Right atrium auricular region (tissue), 2 donors: ENCODE data around the gene KRT33B. TPM values are rescaled to one million over a fixed set of nuclear protein-coding genes. Genes with fewer than 3 reads are reported as not detected.

ENCODE experiments used
- DNase-seq: peaks from one replicate; pipeline ENCODE4 v3.0.0-alpha.2; 2019; ENCODE audit warnings: low spot score
- H3K27ac ChIP-seq, 2 donors: fragments of 200-600 bp; sonication (generic); 1 replicate in 1 of 2; 2 replicates in 1 of 2; pipeline ENCODE4 v1.5.1; 2016 to 2019
- H3K27me3 ChIP-seq, 2 donors: fragments of 200-600 bp; sonication (generic); one replicate each; pipeline versions ENCODE4 v1.5.1 to v1.6.0; 2017 to 2019
- H3K36me3 ChIP-seq: fragments of 200-600 bp; sonication (generic); one replicate; pipeline ENCODE4 v1.5.1; 2016
- H3K4me1 ChIP-seq, 2 donors: fragments of 200-600 bp; sonication (generic); one replicate each; pipeline versions ENCODE4 v1.5.1 to v1.6.0; 2017 to 2019
- H3K4me3 ChIP-seq, 2 donors: fragments of 200-600 bp; sonication (generic); 1 replicate in 1 of 2; 2 replicates in 1 of 2; pipeline ENCODE4 v1.5.1; 2017 to 2019; ENCODE audit warnings: mild to moderate bottlenecking in 1 of 2, moderate library complexity in 1 of 2
- H3K9me3 ChIP-seq, 2 donors: fragments of 200-600 bp; sonication (generic); one replicate each; pipeline ENCODE4 v1.5.1; 2019
- CTCF ChIP-seq, 2 donors: fragments of 200-600 bp; sonication (generic); IDR thresholded peaks; one replicate each; pipeline ENCODE4 v1.5.1; 2019; ENCODE audit warnings: antibody characterized with exemption in 2 of 2
- total RNA-seq, 2 donors: library from RNA; depleted of rRNA; stranded (reverse); fragments of >200 nt; gene quantifications; one replicate each; pipeline ENCODE4 v1.1.0, GENCODE V29; 2016

Gene KRT33B
- total RNA-seq, 2 donors from 2014 or later = not detected

GRCh38 chr17:41415833-41416335, 46.3 kb upstream of the KRT33B start:
- no peaks in the 10 kb centered on the region for H3K36me3 ChIP-seq
- DNase-seq = no peak
- H3K9me3 ChIP-seq = no peaks in the 10 kb centered on the region
- H3K4me1 ChIP-seq = peaks cover 0 to 9% of the 10 kb centered on the region in 2 donors
- H3K27ac ChIP-seq = no peak overlapping the region
- H3K27me3 ChIP-seq = no peaks in the 10 kb centered on the region
- TF ChIP-seq CTCF (IDR thresholded peaks at IDR 0.05) = no peak
- H3K4me3 ChIP-seq = no peak overlapping the region

DNA sequence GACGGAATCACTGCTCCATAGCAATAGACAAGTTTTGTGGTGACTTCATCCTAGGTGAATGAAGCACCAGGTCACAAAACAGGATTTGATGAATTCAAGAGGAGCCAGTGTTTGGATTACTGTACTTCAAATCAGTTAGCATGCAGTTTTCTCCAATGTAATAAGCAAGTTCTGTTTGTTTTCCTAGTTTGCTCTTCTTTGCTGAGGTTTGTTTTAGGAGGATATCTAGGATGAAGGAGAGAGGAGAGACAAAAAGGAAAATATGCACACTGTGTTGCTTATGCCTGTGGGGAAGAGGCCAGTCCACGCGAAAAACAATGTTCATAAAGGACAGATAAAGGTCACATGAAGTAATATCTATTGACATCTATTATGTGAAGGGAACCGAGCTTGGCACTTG, 45.8 kb upstream of the KRT33B start:
- Histone ChIP-seq H3K4me1 (peaks cover 0 to 9% of the 10 kb centered on the region in 2 donors), H3K4me3 (no peak overlapping the region), H3K9me3 (no peaks in the 10 kb centered on the region), H3K36me3 (no peaks in the 10 kb centered on the region), H3K27me3 (no peaks in the 10 kb centered on the region), H3K27ac (no peak overlapping the region)
- no peak for TF ChIP-seq CTCF (IDR thresholded peaks at IDR 0.05)
- DNase-seq = no peak

DNA sequence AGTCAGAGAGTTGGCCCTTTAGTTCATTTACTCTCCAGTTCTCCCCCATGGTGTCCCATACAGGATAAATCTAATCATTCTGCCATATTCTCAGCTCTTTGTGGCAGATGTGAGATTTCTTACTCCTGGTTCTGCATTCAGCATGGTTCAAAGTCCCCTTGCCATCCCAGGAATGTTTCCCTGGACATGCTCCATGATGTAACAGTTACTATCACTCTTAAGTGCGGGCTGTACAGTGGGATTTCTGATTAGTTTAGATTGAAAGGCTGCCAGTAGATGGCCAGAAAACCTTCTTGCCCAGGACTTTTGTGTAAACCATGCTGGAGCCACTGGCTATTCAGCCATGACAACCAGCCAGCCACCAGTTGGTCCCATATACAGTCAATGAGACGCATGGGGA, 44.4 kb upstream of the KRT33B start:
- H3K4me1 ChIP-seq = peaks cover 0 to 9% of the 10 kb centered on the region in 2 donors
- no peak overlapping the region for H3K4me3 ChIP-seq
- TF ChIP-seq CTCF (IDR thresholded peaks at IDR 0.05) = no peak
- no peaks in the 10 kb centered on the region for H3K36me3 ChIP-seq
- H3K9me3 ChIP-seq = no peaks in the 10 kb centered on the region
- no peak overlapping the region for H3K27ac ChIP-seq
- no peak for DNase-seq
- no peaks in the 10 kb centered on the region for H3K27me3 ChIP-seq

GRCh38 chr17:41413353-41413957, 43.8 kb upstream of the KRT33B start:
- no peaks in the 10 kb centered on the region for H3K27me3 ChIP-seq
- no peaks in the 10 kb centered on the region for H3K9me3 ChIP-seq
- H3K36me3 ChIP-seq = no peaks in the 10 kb centered on the region
- peaks cover 0 to 9% of the 10 kb centered on the region in 2 donors for H3K4me1 ChIP-seq
- DNase-seq = no peak
- no peak for TF ChIP-seq CTCF (IDR thresholded peaks at IDR 0.05)
- H3K4me3 ChIP-seq = no peak overlapping the region
- no peak overlapping the region for H3K27ac ChIP-seq

- Histone ChIP-seq H3K36me3 (no peaks in the 10 kb centered on the region), H3K9me3 (no peaks in the 10 kb centered on the region), H3K4me3 (no peak overlapping the region), H3K27me3 (no peaks in the 10 kb centered on the region), H3K27ac (no peak overlapping the region), H3K4me1 (peaks cover 0 to 3% of the 10 kb centered on the region in 2 donors)
- TF ChIP-seq CTCF (IDR thresholded peaks at IDR 0.05) = no peak
- DNase-seq = no peak
Measured at GRCh38 chr17:41411072-41411840, 41.6 kb upstream of the KRT33B start.
